K562 (cell line): ENCODE measurements around the gene FARP1. TPM values are rescaled to one million over a fixed set of nuclear protein-coding genes. Genes with fewer than 3 reads are reported as not detected.

ENCODE experiments used
- ARID3B ChIP-seq: fragments of 250-450 bp; sonication (Bioruptor Pico); IDR thresholded peaks from 2 replicates; pipeline ENCODE4 v1.4.0; 2020; ENCODE audit warnings: borderline replicate concordance
- C11orf30 ChIP-seq: fragments of 450-650 bp; IDR thresholded peaks from 2 replicates; pipeline ENCODE4 v1.6.1; 2016; ENCODE audit warnings: low read depth, mild to moderate bottlenecking
- CREB1 ChIP-seq, 2 experiments: sonication (generic) in 1 of 2; formaldehyde crosslinking in 1 of 2; IDR thresholded peaks; 2 replicates each; pipeline versions ENCODE4 v1.6.1 to v1.8.0; 2012 to 2022; ENCODE audit warnings: inconsistent platforms in 1 of 2, mild to moderate bottlenecking in 1 of 2, missing genetic modification reagents in 1 of 2, moderate library complexity in 1 of 2
- L3MBTL2 ChIP-seq: fragments of 450-650 bp; IDR thresholded peaks from 2 replicates; pipeline ENCODE4 v1.6.1; 2016; ENCODE audit warnings: mild to moderate bottlenecking, moderate library complexity
- MED1 ChIP-seq: sonication (generic); formaldehyde crosslinking; IDR thresholded peaks from 2 replicates; pipeline ENCODE4 v1.8.1; 2023; ENCODE audit warnings: missing genetic modification reagents, borderline replicate concordance
- NCOA2 ChIP-seq, 2 experiments: fragments of 450-650 bp; IDR thresholded peaks; 2 replicates each; pipeline ENCODE4 v1.6.1; 2018; ENCODE audit warnings: mild to moderate bottlenecking in 2 of 2, moderate library complexity in 1 of 2; ENCODE audit not compliant: partially characterized antibody in 2 of 2
- PATZ1 ChIP-seq: fragments of 250-450 bp; sonication (Bioruptor Pico); IDR thresholded peaks from 2 replicates; pipeline ENCODE4 v1.5.0; 2020; ENCODE audit warnings: mild to moderate bottlenecking, borderline replicate concordance
- POLR2B ChIP-seq: fragments of 450-650 bp; IDR thresholded peaks from 2 replicates; pipeline ENCODE4 v1.6.1; 2018; ENCODE audit warnings: low read depth; ENCODE audit not compliant: partially characterized antibody
- ZNF518B ChIP-seq: fragments of 250-450 bp; sonication (Bioruptor Pico); IDR thresholded peaks from 2 replicates; pipeline ENCODE4 v1.5.0; 2021; ENCODE audit warnings: mild to moderate bottlenecking, moderate library complexity
- ZNF551 ChIP-seq: fragments of 250-450 bp; sonication (Bioruptor Pico); IDR thresholded peaks from 2 replicates; pipeline ENCODE4 v1.5.0; 2021; ENCODE audit warnings: mild to moderate bottlenecking, moderate library complexity
- ZNF57 ChIP-seq: fragments of 450-650 bp; formaldehyde crosslinking; IDR thresholded peaks from 2 replicates; pipeline ENCODE4 v1.4.0; 2020; ENCODE audit warnings: mild to moderate bottlenecking, moderate library complexity
- ZNF764 ChIP-seq: fragments of 250-450 bp; sonication (Bioruptor Pico); IDR thresholded peaks from 2 replicates; pipeline ENCODE4 v1.4.0; 2020; ENCODE audit warnings: low read depth, mild to moderate bottlenecking, moderate library complexity
- polyA plus RNA-seq, 8 experiments: library from polyadenylated mRNA; depleted of rRNA in 4 of 8; stranded (reverse) in 5 of 8; unstranded in 3 of 8; fragments of >200 nt; fragmentation: Nextera tagmentation in 2 of 8; fragmentation: Illumina TruSeq in 1 of 8; extraction: Ambion mirVana in 2 of 8; extraction: Trizol in 1 of 8; gene quantifications; 2 replicates each; pipeline versions ENCODE4 v1.2.1 to v1.2.3, GENCODE V29; 2011 to 2014; ENCODE audit warnings: inconsistent platforms in 1 of 8, missing spikeins in 1 of 8
- total RNA-seq, 7 experiments: library from RNA; depleted of rRNA in 6 of 7; stranded (reverse); fragments of >200 nt in 6 of 7; fragmentation: Illumina TruSeq in 2 of 7; extraction: Trizol in 2 of 7; gene quantifications; 2 replicates each; pipeline versions ENCODE4 v1.2.1 to v1.2.3, GENCODE V29; 2011 to 2021; ENCODE audit warnings: low replicate concordance in 1 of 7
- TF ChIP-seq, protein P1 (sequence below), 2 experiments: fragments of 250-450 bp in 1 of 2; fragments of 450-650 bp in 1 of 2; sonication (Bioruptor Pico) in 1 of 2; IDR thresholded peaks; 2 replicates each; pipeline versions ENCODE4 v1.6.1 to v1.8.0; 2016 to 2021; ENCODE audit warnings: mild to moderate bottlenecking in 2 of 2, moderate library complexity in 2 of 2, missing compliant biosample characterization in 1 of 2, missing genetic modification characterization in 1 of 2

The FARP1 gene
- total and polyA plus RNA-seq, 9 of the 15 experiments (the other 6 are each of a cell fraction or from before 2014, with no cell fraction given), result 0.03 to 0.29 (median 0.05) TPM; not detected in 3

- TF ChIP-seq ARID3B, result no peak
- TF ChIP-seq PATZ1 (CRISPR knock-in tag), result no peak
- TF ChIP-seq ZNF764 (CRISPR knock-in tag), result no peak
- no peak for TF ChIP-seq CREB1 (IDR thresholded peaks at IDR 0.05)
- no peak for TF ChIP-seq CREB1 (CRISPR knock-in tag; IDR thresholded peaks at IDR 0.05)
- no peak for TF ChIP-seq NCOA2 (IDR thresholded peaks at IDR 0.05; ENCODE audit: partially characterized antibody in 2 of 2)
- TF ChIP-seq C11orf30, result no peak
- no peak for TF ChIP-seq L3MBTL2
- no peak for TF ChIP-seq ZNF551 (CRISPR knock-in tag)
- TF ChIP-seq, protein P1, sequence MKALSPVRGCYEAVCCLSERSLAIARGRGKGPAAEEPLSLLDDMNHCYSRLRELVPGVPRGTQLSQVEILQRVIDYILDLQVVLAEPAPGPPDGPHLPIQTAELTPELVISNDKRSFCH (CRISPR knock-in tag; IDR thresholded peaks at IDR 0.05), result no peak
- TF ChIP-seq, protein P1 (tag; IDR thresholded peaks at IDR 0.05), result no peak
- no peak for TF ChIP-seq ZNF57
- TF ChIP-seq MED1 (CRISPR knock-in tag), result no peak
- no peak for TF ChIP-seq POLR2B
- no peak for TF ChIP-seq ZNF518B (CRISPR knock-in tag)
These were observed 135.3 kb downstream of the FARP1 start (continued) for GRCh38 chr13:98278068-98278724.
